GM12878 (cell line): ENCODE results near the gene HOGA1.

ENCODE experiments used
- HDAC2 ChIP-seq: fragments of 200-600 bp; sonication (generic); IDR thresholded peaks from 2 replicates; pipeline ENCODE4 v1.6.1; 2017
- KAT2A ChIP-seq: conservative IDR thresholded peaks from 2 replicates; pipeline ENCODE4 v1.6.1; 2011; ENCODE audit warnings: low read depth, low read length; ENCODE audit not compliant: control insufficient read depth
- PML ChIP-seq: IDR thresholded peaks from 2 replicates; pipeline ENCODE4 v1.6.1; 2012; ENCODE audit warnings: low read length, inconsistent platforms
- TF ChIP-seq, protein P1 (sequence below): IDR thresholded peaks from 2 replicates; pipeline ENCODE4 v1.6.1; 2012; ENCODE audit warnings: improper control_type of control experiment, low read depth, low read length; ENCODE audit not compliant: insufficient replicate concordance

DNA sequence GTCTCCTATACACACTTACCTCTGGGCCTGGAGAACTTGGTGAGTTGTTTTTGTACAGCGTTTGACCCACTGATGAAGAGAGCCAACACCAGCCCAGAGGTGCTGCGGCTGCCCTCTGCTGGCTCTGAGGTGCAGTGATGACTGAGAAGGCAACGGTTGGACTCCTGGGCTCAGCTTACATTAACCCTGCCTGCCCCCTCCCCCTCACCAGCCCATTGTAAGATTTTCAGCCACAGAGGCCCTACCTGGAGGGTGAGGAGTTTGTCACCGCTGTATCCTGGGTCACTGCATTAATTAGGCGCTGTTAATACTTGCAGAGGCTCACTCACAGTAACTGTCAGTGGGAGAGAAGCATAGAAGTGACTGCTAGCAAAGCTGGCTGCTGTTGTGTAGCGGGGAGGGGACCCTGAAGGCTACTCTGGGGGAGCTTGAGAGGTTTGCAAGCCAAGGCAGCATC lies 30.6 kb upstream of the HOGA1 start:
- TF ChIP-seq PML, result no peak
- no peak for TF ChIP-seq HDAC2
- TF ChIP-seq, protein P1, sequence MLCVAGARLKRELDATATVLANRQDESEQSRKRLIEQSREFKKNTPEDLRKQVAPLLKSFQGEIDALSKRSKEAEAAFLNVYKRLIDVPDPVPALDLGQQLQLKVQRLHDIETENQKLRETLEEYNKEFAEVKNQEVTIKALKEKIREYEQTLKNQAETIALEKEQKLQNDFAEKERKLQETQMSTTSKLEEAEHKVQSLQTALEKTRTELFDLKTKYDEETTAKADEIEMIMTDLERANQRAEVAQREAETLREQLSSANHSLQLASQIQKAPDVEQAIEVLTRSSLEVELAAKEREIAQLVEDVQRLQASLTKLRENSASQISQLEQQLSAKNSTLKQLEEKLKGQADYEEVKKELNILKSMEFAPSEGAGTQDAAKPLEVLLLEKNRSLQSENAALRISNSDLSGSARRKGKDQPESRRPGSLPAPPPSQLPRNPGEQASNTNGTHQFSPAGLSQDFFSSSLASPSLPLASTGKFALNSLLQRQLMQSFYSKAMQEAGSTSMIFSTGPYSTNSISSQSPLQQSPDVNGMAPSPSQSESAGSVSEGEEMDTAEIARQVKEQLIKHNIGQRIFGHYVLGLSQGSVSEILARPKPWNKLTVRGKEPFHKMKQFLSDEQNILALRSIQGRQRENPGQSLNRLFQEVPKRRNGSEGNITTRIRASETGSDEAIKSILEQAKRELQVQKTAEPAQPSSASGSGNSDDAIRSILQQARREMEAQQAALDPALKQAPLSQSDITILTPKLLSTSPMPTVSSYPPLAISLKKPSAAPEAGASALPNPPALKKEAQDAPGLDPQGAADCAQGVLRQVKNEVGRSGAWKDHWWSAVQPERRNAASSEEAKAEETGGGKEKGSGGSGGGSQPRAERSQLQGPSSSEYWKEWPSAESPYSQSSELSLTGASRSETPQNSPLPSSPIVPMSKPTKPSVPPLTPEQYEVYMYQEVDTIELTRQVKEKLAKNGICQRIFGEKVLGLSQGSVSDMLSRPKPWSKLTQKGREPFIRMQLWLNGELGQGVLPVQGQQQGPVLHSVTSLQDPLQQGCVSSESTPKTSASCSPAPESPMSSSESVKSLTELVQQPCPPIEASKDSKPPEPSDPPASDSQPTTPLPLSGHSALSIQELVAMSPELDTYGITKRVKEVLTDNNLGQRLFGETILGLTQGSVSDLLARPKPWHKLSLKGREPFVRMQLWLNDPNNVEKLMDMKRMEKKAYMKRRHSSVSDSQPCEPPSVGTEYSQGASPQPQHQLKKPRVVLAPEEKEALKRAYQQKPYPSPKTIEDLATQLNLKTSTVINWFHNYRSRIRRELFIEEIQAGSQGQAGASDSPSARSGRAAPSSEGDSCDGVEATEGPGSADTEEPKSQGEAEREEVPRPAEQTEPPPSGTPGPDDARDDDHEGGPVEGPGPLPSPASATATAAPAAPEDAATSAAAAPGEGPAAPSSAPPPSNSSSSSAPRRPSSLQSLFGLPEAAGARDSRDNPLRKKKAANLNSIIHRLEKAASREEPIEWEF, result no peak
- TF ChIP-seq KAT2A, result no peak
